Ramos (cell line): ENCODE measurements around the gene DLGAP1.
"Not testable (repeated sequence)": the region's sequence is repeated elsewhere in the genome, so short reads cannot be mapped to it uniquely, and the experiment has no call there.

Source experiments
- in situ Hi-C: fragments of 300-500 bp; cut with MboI; formaldehyde crosslinking; loops from one replicate; pipeline ENCODE4 v1.14.3; 2022; ENCODE audit warnings: low sequenced_read_pairs; ENCODE audit not compliant: unreplicated experiment

The DLGAP1 gene

DNA sequence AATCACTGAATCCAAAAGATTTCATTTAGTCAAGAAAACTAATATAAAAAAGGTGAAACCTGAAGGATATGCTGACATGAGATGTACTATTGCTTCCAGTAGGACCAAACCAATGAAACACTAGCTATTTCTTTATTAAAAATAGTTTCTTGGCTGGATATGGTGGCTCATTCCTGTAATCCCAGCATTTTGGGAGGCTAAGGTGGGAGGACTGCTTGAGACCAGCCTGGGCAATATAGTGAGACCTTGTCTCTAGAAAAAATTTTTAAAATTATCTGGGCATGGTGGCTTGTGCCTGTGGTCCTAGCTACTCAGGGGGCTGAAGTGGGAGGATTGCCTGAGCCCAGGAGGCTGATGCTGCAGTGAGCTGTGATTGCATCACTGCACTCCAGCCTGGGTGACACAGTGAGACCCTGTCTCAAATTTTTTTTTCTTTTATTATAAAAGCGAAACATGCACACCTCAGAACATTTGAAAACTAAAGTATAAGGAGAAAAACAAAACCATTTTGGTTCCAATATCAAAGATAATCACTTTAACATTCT, 738.9 kb downstream of the DLGAP1 start:
- in situ Hi-C loops = no loop called here

- in situ Hi-C loops = no loop called here
Observed at GRCh38 chr18:3715231-3716080, 739.7 kb downstream of the DLGAP1 start.

GRCh38 chr18:3713708-3714107, 741.4 kb downstream of the DLGAP1 start:
- in situ Hi-C loops = no loop called here

- in situ Hi-C loops = no loop called here
Observed at GRCh38 chr18:3713166-3713565, 741.9 kb downstream of the DLGAP1 start.

- in situ Hi-C loops = no loop called here
Observed at GRCh38 chr18:3712491-3712890, 742.6 kb downstream of the DLGAP1 start.

DNA sequence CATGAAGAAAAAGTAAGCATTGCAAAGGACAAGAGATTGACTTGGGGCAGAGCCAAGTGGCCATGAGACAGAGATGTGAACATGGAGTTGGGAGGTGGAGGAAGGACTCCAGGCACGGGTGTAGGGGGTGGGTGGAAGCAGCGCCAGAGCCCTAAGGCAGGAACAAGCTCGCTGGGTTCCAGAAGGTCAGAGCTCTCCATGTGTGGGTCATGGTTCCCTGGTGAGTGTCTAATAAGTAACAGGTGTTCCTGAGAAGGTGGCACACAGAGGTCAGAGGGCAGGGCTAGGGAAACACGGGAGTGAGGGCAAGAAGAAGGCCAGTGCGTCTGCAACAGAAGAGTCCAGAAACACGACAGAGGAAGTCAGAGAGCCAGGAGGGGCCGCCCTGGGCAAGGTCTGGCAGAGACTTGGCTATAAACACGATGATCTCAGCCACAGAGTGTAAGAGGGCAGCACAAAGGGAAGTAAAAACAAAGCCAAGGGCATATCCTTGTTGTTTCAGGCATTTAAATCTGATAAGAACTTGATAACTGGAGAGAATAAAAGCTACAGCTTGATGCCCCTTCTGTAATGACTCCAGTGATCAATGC, 744.3 kb downstream of the DLGAP1 start:
- in situ Hi-C loops = no loop called here

GRCh38 chr18:3709205-3709604, 745.9 kb downstream of the DLGAP1 start:
- in situ Hi-C loops = no loop called here

GRCh38 chr18:3706279-3707097, 748.6 kb downstream of the DLGAP1 start:
- in situ Hi-C loops = no loop called here

- in situ Hi-C loops = no loop called here
Observed at GRCh38 chr18:3704556-3705344, 750.4 kb downstream of the DLGAP1 start.

- in situ Hi-C loops = no loop called here
Observed at GRCh38 chr18:3703732-3704176, 751.4 kb downstream of the DLGAP1 start.

DNA sequence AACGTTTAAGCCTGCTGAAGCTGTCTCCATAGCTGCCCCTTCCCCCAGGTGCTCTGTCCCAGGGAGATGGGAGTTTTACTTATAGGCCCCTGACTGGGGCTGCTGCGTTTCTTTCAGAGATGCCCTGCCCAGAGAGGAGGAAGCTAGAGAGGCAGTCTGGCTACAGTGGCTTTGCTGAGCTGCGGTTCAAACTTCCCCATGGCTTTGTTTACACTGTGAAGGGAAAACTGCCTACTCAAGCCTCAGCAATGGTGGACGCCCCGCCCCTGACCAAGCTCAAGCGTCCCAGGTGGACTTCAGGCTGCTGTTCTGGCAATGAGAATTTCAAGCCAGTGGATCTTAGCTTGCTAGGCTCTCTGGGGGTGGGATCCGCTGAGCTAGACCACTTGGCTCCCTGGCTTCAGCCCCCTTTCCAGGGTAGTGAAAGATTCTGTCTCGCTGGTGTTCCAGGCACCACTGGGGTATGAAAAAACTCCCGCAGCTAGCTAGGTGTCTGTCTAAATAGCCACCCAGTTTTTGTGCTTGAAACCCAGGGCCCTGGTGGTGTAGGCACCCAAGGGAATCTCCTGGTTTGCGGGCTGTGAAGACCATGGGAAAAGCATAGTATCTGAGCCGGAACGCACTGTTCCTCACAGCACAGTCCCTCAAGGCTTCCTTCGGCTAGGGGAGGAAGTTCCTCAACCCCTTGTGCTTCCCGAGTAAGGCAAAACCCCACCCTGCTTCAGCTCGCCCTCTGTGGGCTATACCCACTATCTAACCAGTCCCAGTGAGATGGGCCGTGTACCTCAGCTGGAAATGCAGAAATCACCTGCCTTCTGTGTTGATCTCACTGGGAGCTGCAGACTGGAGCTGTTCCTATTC, 755.2 kb downstream of the DLGAP1 start:
- in situ Hi-C loops = not testable (repeated sequence)

- in situ Hi-C loops = not testable (repeated sequence)
Observed at GRCh38 chr18:3694030-3694778, 760.9 kb downstream of the DLGAP1 start.

DNA sequence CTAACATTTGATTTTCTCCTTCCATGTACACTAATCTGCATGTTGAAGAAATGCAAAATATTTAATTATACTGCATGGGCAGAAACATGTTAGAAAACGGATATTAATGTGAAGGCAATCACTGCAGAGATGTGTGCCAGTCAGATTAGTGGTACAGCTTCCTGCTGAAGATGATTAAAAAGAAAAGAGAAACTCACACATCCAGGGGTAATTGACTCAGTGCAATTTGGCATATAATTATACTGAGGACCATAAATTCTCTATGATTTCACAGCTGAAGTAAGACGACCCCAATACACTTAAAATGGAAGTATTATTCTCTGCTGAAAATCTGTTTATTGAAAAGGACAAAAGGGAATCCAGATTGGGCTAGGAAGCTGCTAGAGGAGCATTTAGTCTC, 761.7 kb downstream of the DLGAP1 start:
- in situ Hi-C loops = no loop called here

DNA sequence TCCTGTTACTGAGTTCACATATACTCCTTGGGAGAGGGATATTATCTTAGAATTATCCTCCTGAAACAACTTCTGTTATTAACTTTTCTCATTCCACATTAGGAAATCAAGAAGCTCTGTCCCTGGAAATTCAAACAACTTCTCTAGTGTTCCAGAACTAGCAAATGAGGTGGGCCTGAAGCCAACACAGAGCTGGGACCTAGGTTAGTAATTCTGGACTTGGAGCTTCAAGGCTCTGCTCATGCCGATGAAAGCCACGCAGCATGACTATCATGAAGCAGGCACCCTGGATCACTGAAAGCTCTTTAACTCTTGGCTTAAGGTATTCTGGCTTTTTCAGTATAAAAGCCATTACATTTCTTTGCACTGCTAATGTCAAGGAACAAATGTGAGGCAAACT, 762.4 kb downstream of the DLGAP1 start:
- in situ Hi-C loops = no loop called here

- in situ Hi-C loops = no loop called here
Observed at GRCh38 chr18:3692113-3692621, 762.9 kb downstream of the DLGAP1 start.

GRCh38 chr18:3691705-3692104, 763.4 kb downstream of the DLGAP1 start:
- in situ Hi-C loops = no loop called here

DNA sequence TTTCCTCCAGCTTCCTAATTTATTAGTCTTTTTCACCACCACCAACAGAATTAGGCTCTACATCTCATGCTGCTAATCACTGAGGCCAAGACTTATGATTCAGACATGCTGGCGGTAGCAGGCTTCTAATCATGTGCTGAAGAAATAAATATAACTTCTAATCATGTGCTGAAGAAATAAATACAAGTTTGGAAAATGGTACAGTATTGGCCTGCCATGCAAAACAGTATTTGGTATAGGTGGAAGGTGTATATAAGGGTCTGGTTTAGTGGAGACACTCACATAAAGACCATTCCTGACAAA, 764.4 kb downstream of the DLGAP1 start:
- in situ Hi-C loops = no loop called here
